Measurements from ENCODE around the gene CD209. TPM values are rescaled to one million over a fixed set of nuclear protein-coding genes. Genes with fewer than 3 reads are reported as not detected.

Gene CD209
- total and polyA plus RNA-seq, 2 of the 8 experiments (the other 6 are each of a cell fraction or from before 2014, with no cell fraction given): 0.05 to 0.22 TPM

DNA sequence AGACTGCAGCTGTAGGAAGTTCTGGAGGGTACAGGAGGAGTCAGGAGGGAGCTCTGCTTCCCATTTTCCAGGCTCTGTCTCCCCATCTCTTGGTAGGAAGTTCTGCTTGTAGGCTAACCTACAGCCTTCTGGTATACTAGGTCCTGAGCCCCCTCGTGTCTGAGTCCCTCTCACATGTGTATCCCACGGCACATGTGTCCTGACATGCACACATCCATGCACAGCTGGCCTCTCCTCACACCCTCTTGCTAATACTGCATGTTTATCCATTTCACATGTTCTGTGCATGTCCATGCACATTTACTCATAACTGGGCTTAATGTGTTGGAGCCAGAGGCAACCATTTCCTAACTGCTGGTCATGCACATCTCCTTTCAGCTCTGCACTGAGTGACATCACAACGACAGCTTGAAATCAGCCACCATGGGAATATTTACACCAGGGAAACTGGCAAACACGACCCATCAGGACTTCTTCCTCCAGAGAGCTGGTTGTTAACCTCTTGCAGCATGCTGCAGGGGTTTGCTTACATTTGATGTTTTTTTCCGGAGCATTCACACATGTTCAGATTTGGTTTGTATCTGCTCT lies 3.0 kb downstream of the CD209 start:
- Histone ChIP-seq H2AFZ (ENCODE audit: low read length) (no peak overlapping the region), H4K91ac (replicated peaks; ENCODE audit: insufficient read length, low read length) (no peak overlapping the region), H3K4ac (replicated peaks; ENCODE audit: insufficient read length, low read depth, low read length) (no peak overlapping the region), H4K5ac (ENCODE audit: insufficient read length, low read depth, low read length) (no peak overlapping the region), H3K18ac (ENCODE audit: extremely low read depth, low read length) (no peak overlapping the region), H3K36me3 (ENCODE audit: control insufficient read depth in 2 of 4, insufficient read depth in 4 of 4, low read length in 3 of 4) (no peaks in the 10 kb centered on the region), H3K9ac (replicated peaks in 1 of 4; ENCODE audit: extremely low read depth in 1 of 4, low read depth in 3 of 4, low read length in 3 of 4) (no peak overlapping the region), H3K27me3 (replicated peaks in 1 of 4; ENCODE audit: control insufficient read depth in 3 of 4, extremely low read depth in 1 of 4, insufficient read depth in 3 of 4, low read length in 3 of 4) (peaks cover 0 to 2% (median 0%) of the 10 kb centered on the region in 4 experiments; a peak in 1 of 7 replicates), H3K23ac (ENCODE audit: insufficient read length) (no peak overlapping the region), H3K79me1 (ENCODE audit: low read depth, low read length) (no peaks in the 10 kb centered on the region), H3K27ac (ENCODE audit: low read depth, low read length) (no peak overlapping the region), H3K79me2 (ENCODE audit: control insufficient read depth in 1 of 2, insufficient read depth in 2 of 2, low read length in 2 of 2) (no peaks in the 10 kb centered on the region), H2BK5ac (ENCODE audit: low read depth, low read length) (no peak overlapping the region), H4K20me1 (replicated peaks in 1 of 2; ENCODE audit: control insufficient read depth in 1 of 2, insufficient read depth in 2 of 2, low read length in 2 of 2) (no peaks in the 10 kb centered on the region), H2AK5ac (ENCODE audit: low read depth, low read length) (no peak overlapping the region), H3K23me2 (ENCODE audit: low read depth, low read length) (no peaks in the 10 kb centered on the region), H2BK12ac (ENCODE audit: low read depth, low read length) (no peak overlapping the region), H3K56ac (replicated peaks; ENCODE audit: insufficient read length, low read depth, low read length) (no peak overlapping the region), H3K4me1 (replicated peaks in 1 of 4; ENCODE audit: control insufficient read depth in 3 of 4, insufficient read depth in 4 of 4, low read length in 3 of 4) (peaks cover 3 to 15% (median 9%) of the 10 kb centered on the region in 4 experiments; a peak in 6 of 7 replicates), H3K14ac (ENCODE audit: insufficient read length) (no peak overlapping the region), H2BK120ac (replicated peaks; ENCODE audit: low read depth, low read length) (no peak overlapping the region), H2BK20ac (ENCODE audit: low read length) (no peak overlapping the region), H4K8ac (ENCODE audit: extremely low read depth, insufficient read depth, low read length) (no peak overlapping the region), H3K4me3 (ENCODE audit: extremely low read depth in 1 of 4, insufficient read depth in 2 of 4, low read depth in 3 of 4, low read length in 4 of 4) (no peak overlapping the region), H3K9me3 (ENCODE audit: insufficient read depth in 2 of 2, low read depth in 1 of 2, low read length in 1 of 2) (no peaks in the 10 kb centered on the region; a peak in 1 of 4 replicates), H2BK15ac (ENCODE audit: low read length) (no peak overlapping the region), H3K4me2 (ENCODE audit: insufficient read depth in 1 of 2, low read depth in 2 of 2, low read length in 2 of 2) (no peak overlapping the region)
- POLR2A ChIA-PET (ENCODE audit: partially characterized antibody): no interaction called here
- TF ChIP-seq TAF1 (IDR thresholded peaks at IDR 0.05; ENCODE audit: low read depth, low read length) (no peak), TBP (IDR thresholded peaks at IDR 0.05; ENCODE audit: low read depth, low read length) (no peak), PHF8 (conservative IDR thresholded peaks at IDR 0.05; ENCODE audit: low read depth, low read length) (no peak), SUZ12 (IDR thresholded peaks at IDR 0.05; ENCODE audit: low read length) (no peak)
- no peak for FAIRE-seq
- CTCF ChIA-PET (ENCODE audit: partially characterized antibody): interaction anchor here (0.7 kb wide), 1 partner anchor 22 kb away, joined by 3 read pairs; no protein-coding TSS in a partner anchor
- 89% methylated on average over 5 of the region's 5 CpGs; no CpG with 5 or more reads in 1 of the 2 experiments for WGBS, 2 experiments (ENCODE audit: extremely low coverage in 1 of 2, insufficient coverage in 1 of 2, insufficient read length in 1 of 2, insufficient replicate concordance in 2 of 2, low coverage in 1 of 2, low lambda C conversion rate in 2 of 2, missing lambda C conversion rate in 1 of 2)
- DNase-seq (ENCODE audit: low read depth in 1 of 2, low spot score in 2 of 2): no peak

All from H1 (cell line).